ENCODE results near the gene PRMT1. TPM values are rescaled to one million over a fixed set of nuclear protein-coding genes. Genes with fewer than 3 reads are reported as not detected.

Gene PRMT1
- total and polyA plus RNA-seq, 2 of the 13 experiments (the other 11 are each of a cell fraction or from before 2014, with no cell fraction given): 324 to 374 TPM

DNA sequence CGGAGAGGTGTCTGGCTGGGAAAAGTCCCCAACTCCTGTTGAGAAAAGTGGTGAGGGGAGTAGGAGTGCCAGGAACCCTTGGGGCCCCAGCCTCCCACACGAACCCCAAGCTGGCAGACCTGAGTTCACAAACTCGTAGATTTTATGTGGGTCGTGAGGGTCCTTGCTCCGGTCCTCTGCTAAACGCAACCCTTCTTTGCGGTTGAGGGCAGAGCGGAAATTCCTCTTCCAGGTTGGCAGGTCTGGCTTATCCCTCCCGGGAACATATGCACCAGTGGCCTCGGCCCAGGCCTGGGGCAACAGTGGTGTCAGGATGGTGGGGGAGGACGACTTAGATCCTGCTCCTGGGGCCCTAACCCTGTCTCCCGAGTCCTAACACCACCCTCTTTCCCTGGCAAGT, 13.8 kb upstream of the PRMT1 start:
- DNase-seq (ENCODE audit: low spot score) (no peak), FAIRE-seq (no peak), ATAC-seq (no peak)
- H3K27ac ChIP-seq (ENCODE audit: extremely low read length, insufficient read depth, low read length): no peak overlapping the region
- H3K4me3 ChIP-seq (replicated peaks in 1 of 3; ENCODE audit: insufficient read depth in 1 of 3, low read depth in 2 of 3, low read length in 3 of 3): no peak overlapping the region
- H4K20me1 ChIP-seq (ENCODE audit: insufficient read depth, low read length): peaks cover 5% of the 10 kb centered on the region; the same call in 1 of the 2 replicates
- H3K9ac ChIP-seq (ENCODE audit: insufficient read depth, low read depth, low read length): no peak overlapping the region
- CTCF ChIA-PET (ENCODE audit: low intra/inter-chr PET ratio, low total read pairs): no interaction called here
- intact Hi-C loops (cut with micrococcal nuclease; ENCODE audit: unreplicated experiment): no loop called here
- no peak overlapping the region for H2AFZ ChIP-seq (ENCODE audit: low read length)
- peaks cover 30% of the 10 kb centered on the region for H3K79me2 ChIP-seq (ENCODE audit: insufficient read depth, low read length)
- BruUV-seq (replicated peaks): no TSS peak
- in situ Hi-C loops (cut with HindIII; ENCODE audit: extremely low pct_ligation_motif_present, low pct_unique_long_range_greater_than_20kb): no loop called here
- WGBS (ENCODE audit: low lambda C conversion rate): 96% methylated on average over 11 of the region's 12 CpGs
- H3K4me1 ChIP-seq (ENCODE audit: insufficient read depth, low read length): peaks cover 27% of the 10 kb centered on the region
- peaks cover 11 to 48% of the 10 kb centered on the region in 2 experiments for H3K36me3 ChIP-seq (replicated peaks in 1 of 2; ENCODE audit: control insufficient read depth in 1 of 2, insufficient read depth in 2 of 2, low read length in 2 of 2)
- H3K9me3 ChIP-seq (ENCODE audit: low read length): no peaks in the 10 kb centered on the region
- no peaks in the 10 kb centered on the region; a peak in 1 of 5 replicates for H3K27me3 ChIP-seq (ENCODE audit: control insufficient read depth in 1 of 2, insufficient read depth in 2 of 2, low read length in 2 of 2)
- no peak overlapping the region for H3K4me2 ChIP-seq (ENCODE audit: low read depth, low read length)
- POLR2A ChIA-PET: interaction anchor here (1.4 to 5.7 kb wide), 3 partner anchors 9 to 21 kb away, joined by 4 to 92 read pairs (median 24); partner anchors contain the start of genes RRAS and SCAF1
- TF ChIP-seq RBM22 (optimal IDR thresholded peaks at IDR 0.05; ENCODE audit: low read length): peak; percentile 34
- TF ChIP-seq ZNF207 (IDR thresholded peaks at IDR 0.05; ENCODE audit: borderline replicate concordance): no peak
- TF ChIP-seq AGO2 (optimal IDR thresholded peaks at IDR 0.05; ENCODE audit: low read depth, low read length): peak; percentile 66
- no peak for TF ChIP-seq KDM5A (IDR thresholded peaks at IDR 0.05; ENCODE audit: borderline replicate concordance, low read length)
- no peak for TF ChIP-seq ZNF615 (CRISPR knock-in tag; IDR thresholded peaks at IDR 0.05; ENCODE audit: borderline replicate concordance)
- TF ChIP-seq GABPB1 (CRISPR knock-in tag; IDR thresholded peaks at IDR 0.05): no peak

DNA sequence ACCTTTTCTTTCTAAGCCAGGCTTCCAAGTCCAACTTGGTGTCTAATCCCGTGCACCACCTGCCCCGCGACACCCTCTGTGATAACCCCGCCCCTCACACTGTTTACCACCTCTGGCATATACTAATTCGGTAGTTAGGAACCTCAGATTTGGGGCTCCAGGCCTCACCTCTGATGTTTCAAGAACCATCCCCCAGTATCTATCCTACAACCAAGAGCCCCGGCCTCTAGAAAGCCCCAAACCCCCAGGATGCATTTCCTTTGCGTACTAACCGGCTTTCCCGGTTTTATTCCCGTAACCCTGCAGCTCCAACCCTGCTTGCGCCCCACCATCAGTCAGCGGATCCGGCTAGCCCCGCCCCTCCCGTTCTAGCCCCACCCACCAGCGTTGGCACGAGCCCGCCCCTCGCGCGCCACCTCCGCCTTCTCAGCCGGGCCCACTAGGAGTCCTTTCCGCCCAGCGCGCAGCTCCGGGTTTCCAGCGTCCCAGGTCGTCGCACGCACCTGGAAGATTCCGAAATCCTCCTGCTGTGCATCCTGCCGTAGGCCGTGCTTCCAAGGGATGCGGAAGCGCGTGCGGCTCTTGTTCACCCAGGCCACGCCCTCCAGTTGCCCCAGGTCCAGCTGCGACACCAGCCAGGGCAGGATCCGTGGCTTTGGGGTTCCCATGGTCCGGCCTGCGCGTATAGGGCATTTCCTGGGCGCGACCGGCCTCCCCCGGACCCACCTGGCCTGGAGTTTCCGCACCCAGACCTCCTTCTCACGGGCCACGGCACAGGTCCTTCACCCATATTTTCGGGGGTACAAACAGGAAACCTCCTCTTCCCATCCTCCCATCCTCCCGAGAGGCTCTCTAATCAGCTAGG, 12.7 kb upstream of the PRMT1 start:
- peak overlapping the region; percentile 74 for H3K27ac ChIP-seq (ENCODE audit: extremely low read length, insufficient read depth, low read length)
- intact Hi-C loops (cut with micrococcal nuclease; ENCODE audit: unreplicated experiment): loop anchor here (2.0 kb wide), 1 partner anchor 24 kb away; the partner anchor contains the start of gene RRAS
- WGBS (ENCODE audit: low lambda C conversion rate): under 1% methylated on average over 26 of the region's 53 CpGs
- in situ Hi-C loops (cut with HindIII; ENCODE audit: extremely low pct_ligation_motif_present, low pct_unique_long_range_greater_than_20kb): no loop called here
- no peak overlapping the region for H2AFZ ChIP-seq (ENCODE audit: low read length)
- peak; percentile 80 for DNase-seq (ENCODE audit: low spot score)
- H3K36me3 ChIP-seq (replicated peaks in 1 of 2; ENCODE audit: control insufficient read depth in 1 of 2, insufficient read depth in 2 of 2, low read length in 2 of 2): peaks cover 7 to 36% of the 10 kb centered on the region in 2 experiments
- no peaks in the 10 kb centered on the region; a peak in 1 of 5 replicates for H3K27me3 ChIP-seq (ENCODE audit: control insufficient read depth in 1 of 2, insufficient read depth in 2 of 2, low read length in 2 of 2)
- H3K79me2 ChIP-seq (ENCODE audit: insufficient read depth, low read length): peaks cover 30% of the 10 kb centered on the region
- peak; percentile 76 for ATAC-seq
- ChIA-PET POLR2A (interaction anchor here (0.8 to 5.7 kb wide), 9 partner anchors 8 to 152 kb away, joined by 3 to 92 read pairs (median 4); partner anchors contain the start of genes FCGRT, PRMT1, RRAS and SCAF1), CTCF (ENCODE audit: low intra/inter-chr PET ratio, low total read pairs) (no interaction called here)
- H3K4me1 ChIP-seq (ENCODE audit: insufficient read depth, low read length): peaks cover 27% of the 10 kb centered on the region
- BruUV-seq (replicated peaks): no TSS peak
- H4K20me1 ChIP-seq (ENCODE audit: insufficient read depth, low read length): peaks cover 5% of the 10 kb centered on the region; the same call in 1 of the 2 replicates
- H3K4me3 ChIP-seq (replicated peaks in 1 of 3; ENCODE audit: insufficient read depth in 1 of 3, low read depth in 2 of 3, low read length in 3 of 3): peak overlapping the region; percentile 63 to 96 (median 93)
- H3K4me2 ChIP-seq (ENCODE audit: low read depth, low read length): peak overlapping the region; percentile 98
- peak; percentile 56 for FAIRE-seq
- peak overlapping the region; percentile 90 for H3K9ac ChIP-seq (ENCODE audit: insufficient read depth, low read depth, low read length)
- no peaks in the 10 kb centered on the region for H3K9me3 ChIP-seq (ENCODE audit: low read length)
- TF ChIP-seq, protein P1, sequence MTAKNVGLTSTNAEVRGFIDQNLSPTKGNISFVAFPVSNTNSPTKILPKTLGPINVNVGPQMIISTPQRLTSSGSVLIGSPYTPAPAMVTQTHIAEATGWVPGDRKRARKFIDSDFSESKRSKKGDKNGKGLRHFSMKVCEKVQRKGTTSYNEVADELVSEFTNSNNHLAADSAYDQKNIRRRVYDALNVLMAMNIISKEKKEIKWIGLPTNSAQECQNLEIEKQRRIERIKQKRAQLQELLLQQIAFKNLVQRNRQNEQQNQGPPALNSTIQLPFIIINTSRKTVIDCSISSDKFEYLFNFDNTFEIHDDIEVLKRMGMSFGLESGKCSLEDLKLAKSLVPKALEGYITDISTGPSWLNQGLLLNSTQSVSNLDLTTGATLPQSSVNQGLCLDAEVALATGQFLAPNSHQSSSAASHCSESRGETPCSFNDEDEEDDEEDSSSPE (CRISPR knock-in tag; IDR thresholded peaks at IDR 0.05): no peak
- TF ChIP-seq ATRX (CRISPR knock-in tag; IDR thresholded peaks at IDR 0.05; ENCODE audit: borderline replicate concordance) (no peak), HDAC2 (CRISPR knock-in tag; IDR thresholded peaks at IDR 0.05) (peak; percentile 44; the same call in 1 of the 2 replicates), ZNF121 (CRISPR knock-in tag; IDR thresholded peaks at IDR 0.05) (peak; percentile 67), ELF4 (CRISPR knock-in tag; IDR thresholded peaks at IDR 0.05; ENCODE audit: borderline replicate concordance) (no peak), RXRB (CRISPR knock-in tag; IDR thresholded peaks at IDR 0.05; ENCODE audit: borderline replicate concordance) (no peak; the same call in 1 of the 2 replicates), RCOR2 (CRISPR knock-in tag; IDR thresholded peaks at IDR 0.05) (no peak), ZNF503 (CRISPR knock-in tag; IDR thresholded peaks at IDR 0.05) (no peak)

All from HepG2 (cell line).